Effector CD8-positive, alpha-beta T cell (primary cell): ENCODE results near the gene SLC2A2.
"Not testable (repeated sequence)": the region's sequence is repeated elsewhere in the genome, so short reads cannot be mapped to it uniquely, and the experiment has no call there.

Source experiments
- DNase-seq: peaks from one replicate; lab custom pipeline; 2025; lab: John Stamatoyannopoulos, UW

SLC2A2 gene

DNA sequence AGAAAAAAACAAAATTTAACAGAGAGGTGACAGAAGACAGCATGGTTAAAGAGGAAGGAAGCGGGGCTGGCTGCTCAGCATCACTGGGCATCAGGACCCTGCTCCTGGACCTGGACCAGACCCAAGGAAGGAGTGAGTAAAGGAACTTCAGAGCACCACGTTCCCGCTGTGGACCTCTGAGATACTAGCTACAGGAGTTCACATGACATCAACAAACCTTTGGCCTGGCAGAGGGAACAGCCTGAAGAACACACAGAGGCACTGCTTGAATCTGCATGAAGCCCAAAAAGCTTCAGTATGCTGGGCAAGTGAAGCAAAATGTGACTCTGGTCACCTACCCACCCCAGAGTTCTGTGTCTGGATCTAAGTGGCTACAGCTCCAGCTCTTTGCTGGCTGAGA is 38.1 kb downstream of the SLC2A2 start:
- no peak for DNase-seq

DNA sequence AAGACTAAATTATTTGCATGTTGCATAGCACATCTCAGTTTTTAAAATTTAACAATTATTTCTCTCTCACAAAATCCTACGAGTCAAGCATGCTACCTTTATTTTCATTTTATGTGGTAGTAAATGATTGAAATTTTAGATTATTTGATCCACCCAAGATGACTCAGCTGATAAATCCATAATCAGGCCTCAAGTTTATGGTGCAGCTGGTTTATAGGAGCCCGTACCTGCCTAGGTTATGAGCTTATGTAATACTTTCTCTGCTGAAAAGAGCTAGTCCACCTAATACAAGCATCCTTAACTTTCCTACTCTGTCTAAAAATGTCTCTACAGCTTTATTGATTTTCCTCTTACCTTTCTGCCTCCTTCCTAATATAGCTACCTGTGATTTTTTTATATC is 41.2 kb downstream of the SLC2A2 start:
- no peak for DNase-seq

- no peak for DNase-seq
Observed at GRCh38 chr3:170982733-170983132, 43.8 kb downstream of the SLC2A2 start.

DNA sequence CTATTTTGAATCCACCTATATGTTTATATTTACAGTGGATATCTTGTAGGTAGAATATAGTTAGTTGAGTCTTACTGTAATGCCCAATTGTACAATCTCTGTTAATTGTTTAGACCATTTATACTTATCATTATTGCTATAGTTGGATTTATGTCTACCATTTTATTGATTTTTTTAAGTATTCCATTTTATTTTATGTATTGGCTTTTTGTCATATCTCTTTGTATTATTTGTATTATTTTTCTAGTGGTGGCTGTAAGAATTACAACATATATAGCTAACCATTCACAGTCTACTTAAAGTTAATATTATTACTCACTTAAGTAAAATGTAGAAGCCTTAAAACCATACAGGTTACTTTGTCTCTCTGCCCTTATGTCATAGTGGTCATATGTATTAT is 46.1 kb downstream of the SLC2A2 start:
- no peak for DNase-seq

GRCh38 chr3:170977949-170978745 is 48.4 kb downstream of the SLC2A2 start:
- DNase-seq = no peak

DNA sequence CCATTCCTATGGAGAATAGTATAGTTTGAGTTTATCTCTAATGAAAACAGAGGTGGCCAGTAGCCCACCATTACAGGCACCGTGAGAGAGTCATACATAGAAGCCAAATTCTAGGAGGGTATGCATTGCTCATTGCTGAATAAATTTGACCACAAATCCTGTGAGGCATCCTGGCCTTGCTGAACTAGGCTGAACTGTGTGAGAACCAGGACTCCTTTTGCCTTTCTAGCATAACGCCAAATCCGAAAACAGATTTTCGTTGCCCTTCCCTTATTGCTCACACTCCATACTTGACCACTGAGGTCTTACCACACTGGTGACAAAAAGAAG is 50.4 kb downstream of the SLC2A2 start:
- DNase-seq = no peak

- no peak for DNase-seq
Observed at GRCh38 chr3:170975283-170976189, 51.0 kb downstream of the SLC2A2 start.

DNA sequence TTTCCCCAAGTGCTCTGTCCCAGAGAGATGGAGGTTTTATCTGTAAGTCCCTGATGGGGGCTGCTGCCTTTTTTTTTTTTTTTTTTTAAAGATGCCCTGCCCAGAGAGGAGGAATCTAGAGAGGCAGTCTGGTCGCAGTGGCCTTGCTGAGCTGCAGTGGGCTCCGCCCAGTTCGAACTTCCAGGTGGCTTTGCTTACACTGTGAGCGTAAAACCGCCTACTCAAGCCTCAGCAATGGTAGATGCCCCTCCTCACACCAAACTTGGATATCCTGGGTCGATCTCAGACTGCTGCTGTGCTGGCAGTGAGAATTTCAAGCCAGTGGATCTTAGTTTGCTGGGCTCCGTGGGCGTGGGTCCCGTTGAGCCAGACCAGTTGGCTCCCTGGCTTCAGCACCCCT is 51.6 kb downstream of the SLC2A2 start:
- no peak for DNase-seq

DNA sequence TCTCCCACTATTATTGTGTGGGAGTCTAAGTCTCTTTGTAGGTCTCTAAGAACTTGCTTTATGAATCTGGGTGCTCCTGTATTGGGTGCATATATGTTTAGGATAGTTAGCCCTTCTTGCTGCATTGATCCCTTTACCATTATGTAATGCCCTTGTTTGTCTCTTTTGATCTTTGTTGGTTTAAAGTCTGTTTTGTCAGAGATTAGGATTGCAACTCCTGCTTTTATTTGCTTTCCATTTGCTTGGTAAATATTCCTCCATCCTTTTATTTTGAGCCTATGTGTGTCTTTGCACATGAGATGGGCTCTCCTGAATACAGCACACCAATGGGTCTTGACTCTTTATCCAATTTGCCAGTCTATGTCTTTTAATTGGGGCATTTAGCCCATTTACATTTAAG is 53.6 kb downstream of the SLC2A2 start:
- DNase-seq = not testable (repeated sequence)

- DNase-seq = no peak
Observed at GRCh38 chr3:170967126-170967525, 59.4 kb downstream of the SLC2A2 start.

DNA sequence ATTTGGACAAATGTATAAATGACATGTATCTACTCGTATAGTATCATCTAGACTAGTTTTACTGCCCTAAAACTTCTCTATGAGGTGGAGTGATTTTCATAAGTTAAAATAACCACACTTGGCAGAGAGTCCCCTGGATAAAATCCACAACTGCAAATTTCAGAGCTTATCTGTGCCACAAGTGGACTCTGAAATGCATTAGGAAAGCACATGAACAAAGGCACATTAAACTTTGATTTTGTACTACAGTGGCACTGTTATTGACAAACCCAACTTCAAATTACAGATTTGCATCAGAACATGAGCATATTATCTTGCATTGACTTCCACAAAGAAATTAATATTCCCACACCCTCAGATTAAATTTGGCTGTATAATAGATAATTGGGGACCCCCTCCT is 60.0 kb downstream of the SLC2A2 start:
- no peak for DNase-seq

DNA sequence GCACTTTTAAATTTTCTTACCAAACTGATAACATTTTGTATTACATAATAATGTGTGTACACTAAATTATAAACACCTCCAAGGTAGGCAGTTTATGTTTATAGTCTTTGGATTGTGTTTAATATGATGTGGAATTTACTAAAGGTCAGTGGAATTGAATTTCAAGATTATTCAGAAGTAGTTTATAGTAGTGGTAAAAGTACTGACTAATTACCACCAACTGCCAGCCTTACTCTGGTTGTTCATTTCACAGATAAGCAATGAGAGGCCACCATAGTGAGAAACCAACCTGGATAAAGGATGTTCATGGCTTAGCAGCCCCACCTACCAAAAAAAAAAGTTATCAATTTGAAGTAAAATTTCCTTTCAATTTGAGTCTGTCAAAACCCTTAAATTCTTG is 64.1 kb downstream of the SLC2A2 start:
- no peak for DNase-seq

- DNase-seq = no peak
Observed at GRCh38 chr3:170961616-170962400, 64.7 kb downstream of the SLC2A2 start.

DNA sequence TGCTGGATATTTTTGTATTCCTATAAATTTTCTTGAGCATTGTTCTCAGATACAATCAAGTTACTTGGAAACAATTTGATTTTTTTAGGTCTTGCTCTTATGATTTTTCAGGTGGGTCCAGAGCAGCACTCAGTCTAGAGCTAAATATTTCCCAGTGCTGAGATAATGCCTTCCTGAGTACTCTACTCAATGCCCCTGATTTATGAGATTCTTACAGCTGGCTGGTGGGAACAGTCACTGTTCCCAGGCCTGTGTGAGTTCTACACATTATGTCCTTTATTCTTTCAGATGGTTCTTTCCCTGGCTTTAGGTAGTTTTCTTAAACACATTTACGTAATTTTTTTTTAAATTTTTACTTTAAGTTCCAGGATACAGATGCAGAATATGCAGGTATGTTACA is 67.1 kb downstream of the SLC2A2 start:
- no peak for DNase-seq

GRCh38 chr3:170956647-170957046 is 69.9 kb downstream of the SLC2A2 start:
- DNase-seq = no peak

GRCh38 chr3:170953736-170954135 is 72.8 kb downstream of the SLC2A2 start:
- DNase-seq = no peak

- no peak for DNase-seq
Observed at GRCh38 chr3:170953229-170953628, 73.3 kb downstream of the SLC2A2 start.

- DNase-seq = no peak
Observed at GRCh38 chr3:170949211-170949610, 77.3 kb downstream of the SLC2A2 start.

GRCh38 chr3:170947018-170947769 is 79.3 kb downstream of the SLC2A2 start:
- DNase-seq = no peak
